Gastrocnemius medialis (tissue), 4 donors: ENCODE data around the gene PHF12.

Experiments
- CTCF ChIP-seq, 5 experiments: fragments of 450-650 bp in 3 of 5; fragments of 200-600 bp in 2 of 5; sonication (generic) in 2 of 5; IDR thresholded peaks in 4 of 5; conservative IDR thresholded peaks in 1 of 5; 1 replicate in 4 of 5; 2 replicates in 1 of 5; pipeline ENCODE4 v1.5.1; 2016 to 2019; ENCODE audit warnings: antibody characterized with exemption in 5 of 5, mild to moderate bottlenecking in 3 of 5, moderate library complexity in 3 of 5
- POLR2A ChIP-seq, 2 donors: fragments of 450-650 bp; IDR thresholded peaks; one replicate each; pipeline ENCODE4 v1.6.1; 2017; ENCODE audit warnings: antibody characterized with exemption in 2 of 2, mild to moderate bottlenecking in 2 of 2, moderate library complexity in 2 of 2

- TF ChIP-seq POLR2A (IDR thresholded peaks at IDR 0.05) (no peak), CTCF (IDR thresholded peaks at IDR 0.05 in 4 of 5, conservative IDR thresholded peaks at IDR 0.05 in 1 of 5) (no peak)
Measured at GRCh38 chr17:28926786-28927185, 24.5 kb downstream of the PHF12 start.
